DOHH2 (cell line): ENCODE measurements around the gene FRMPD1.

ENCODE experiments used
- H3F3A ChIP-seq: fragments of 200-600 bp; sonication (generic), shearing (Covaris generic); 2 replicates; pipeline ENCODE4 v1.6.0; 2016; ENCODE audit warnings: antibody characterized with exemption, mild to moderate bottlenecking; ENCODE audit not compliant: control insufficient read depth, insufficient read depth
- H3K27ac ChIP-seq: fragments of 200-600 bp; sonication (generic); 2 replicates; pipeline ENCODE4 v1.5.1; 2014; ENCODE audit warnings: low read depth, mild to moderate bottlenecking, low read length, moderate library complexity
- H3K27me3 ChIP-seq: fragments of 200-600 bp; sonication (generic); 2 replicates; pipeline ENCODE4 v1.6.1; 2014; ENCODE audit warnings: mild to moderate bottlenecking, low read length, mixed read lengths; ENCODE audit not compliant: control insufficient read depth
- H3K36me3 ChIP-seq: fragments of 200-600 bp; sonication (generic); 2 replicates; pipeline ENCODE4 v1.6.1; 2014; ENCODE audit warnings: mild to moderate bottlenecking, low read length, moderate library complexity, mixed read lengths; ENCODE audit not compliant: control insufficient read depth
- H3K4me1 ChIP-seq: fragments of 200-600 bp; sonication (generic); 2 replicates; pipeline ENCODE4 v1.6.1; 2014; ENCODE audit warnings: mild to moderate bottlenecking, low read length, mixed read lengths; ENCODE audit not compliant: control insufficient read depth
- H3K4me2 ChIP-seq: fragments of 200-600 bp; sonication (generic); 2 replicates; pipeline ENCODE4 v1.6.0; 2014; ENCODE audit warnings: mild to moderate bottlenecking, low read length, moderate library complexity
- H3K4me3 ChIP-seq: fragments of 200-600 bp; sonication (generic); 2 replicates; pipeline ENCODE4 v1.5.1; 2014; ENCODE audit warnings: mild to moderate bottlenecking, low read length, mixed read lengths
- H3K79me2 ChIP-seq: fragments of 200-600 bp; sonication (generic); 2 replicates; pipeline ENCODE4 v1.6.1; 2014; ENCODE audit warnings: mild to moderate bottlenecking, low read length, mixed read lengths; ENCODE audit not compliant: control insufficient read depth
- H3K9me2 ChIP-seq: fragments of 200-600 bp; sonication (generic); replicated peaks from 2 replicates; pipeline ENCODE4 v1.6.1; 2014; ENCODE audit warnings: mild to moderate bottlenecking, low read length, mixed read lengths; ENCODE audit not compliant: control insufficient read depth
- H3K9me3 ChIP-seq: fragments of 200-600 bp; sonication (generic); 2 replicates; pipeline ENCODE4 v1.6.1; 2014; ENCODE audit warnings: antibody characterized with exemption, low read length, mixed read lengths; ENCODE audit not compliant: control insufficient read depth, insufficient read depth
- H4K20me1 ChIP-seq: fragments of 200-600 bp; sonication (generic); 2 replicates; pipeline ENCODE4 v1.6.0; 2014; ENCODE audit warnings: low read depth, mild to moderate bottlenecking, antibody characterized with exemption, low read length, moderate library complexity; ENCODE audit not compliant: control insufficient read depth, insufficient read depth
- EZH2phosphoT487 ChIP-seq: fragments of 200-600 bp; sonication (generic); IDR thresholded peaks from 2 replicates; pipeline ENCODE4 v1.6.1; 2017; ENCODE audit warnings: borderline replicate concordance, mild to moderate bottlenecking, antibody characterized with exemption, low read length, moderate library complexity, mixed read lengths
- TF ChIP-seq, protein P1 (sequence below): fragments of 200-600 bp; sonication (generic); IDR thresholded peaks from one replicate; pipeline ENCODE4 v1.5.1; 2014; ENCODE audit warnings: antibody characterized with exemption, mild to moderate bottlenecking, low read depth, low read length; ENCODE audit not compliant: poor library complexity, severe bottlenecking

The FRMPD1 gene

DNA sequence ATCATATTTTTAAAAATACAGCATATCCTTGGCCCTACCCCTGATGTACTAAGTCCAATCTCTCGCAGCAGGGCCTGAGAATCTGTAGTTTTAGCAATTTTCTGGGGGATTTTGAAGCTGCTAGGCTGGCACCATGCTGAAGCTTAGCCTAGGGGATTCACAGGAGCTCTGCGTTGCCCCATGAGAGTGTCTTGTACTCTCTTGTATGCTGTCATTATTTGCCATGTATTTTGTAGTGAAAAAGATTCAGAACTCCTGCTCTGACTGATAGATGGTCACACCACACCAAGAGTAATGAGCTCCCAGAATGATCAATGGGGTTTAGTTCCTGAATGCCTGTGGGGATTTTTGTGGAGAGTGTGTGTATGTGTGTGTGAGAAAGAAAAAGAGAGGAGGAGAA lies 82.2 kb downstream of the FRMPD1 start:
- no peaks in the 10 kb centered on the region for H4K20me1 ChIP-seq
- H3K36me3 ChIP-seq: no peaks in the 10 kb centered on the region
- H3K27ac ChIP-seq: no peak overlapping the region
- no peaks in the 10 kb centered on the region for H3K79me2 ChIP-seq
- no peaks in the 10 kb centered on the region for H3K4me1 ChIP-seq
- H3K9me3 ChIP-seq: no peaks in the 10 kb centered on the region
- H3K4me2 ChIP-seq: no peak overlapping the region
- no peaks in the 10 kb centered on the region for H3K9me2 ChIP-seq
- no peak overlapping the region for H3K4me3 ChIP-seq
- TF ChIP-seq EZH2phosphoT487: no peak
- TF ChIP-seq, protein P1, sequence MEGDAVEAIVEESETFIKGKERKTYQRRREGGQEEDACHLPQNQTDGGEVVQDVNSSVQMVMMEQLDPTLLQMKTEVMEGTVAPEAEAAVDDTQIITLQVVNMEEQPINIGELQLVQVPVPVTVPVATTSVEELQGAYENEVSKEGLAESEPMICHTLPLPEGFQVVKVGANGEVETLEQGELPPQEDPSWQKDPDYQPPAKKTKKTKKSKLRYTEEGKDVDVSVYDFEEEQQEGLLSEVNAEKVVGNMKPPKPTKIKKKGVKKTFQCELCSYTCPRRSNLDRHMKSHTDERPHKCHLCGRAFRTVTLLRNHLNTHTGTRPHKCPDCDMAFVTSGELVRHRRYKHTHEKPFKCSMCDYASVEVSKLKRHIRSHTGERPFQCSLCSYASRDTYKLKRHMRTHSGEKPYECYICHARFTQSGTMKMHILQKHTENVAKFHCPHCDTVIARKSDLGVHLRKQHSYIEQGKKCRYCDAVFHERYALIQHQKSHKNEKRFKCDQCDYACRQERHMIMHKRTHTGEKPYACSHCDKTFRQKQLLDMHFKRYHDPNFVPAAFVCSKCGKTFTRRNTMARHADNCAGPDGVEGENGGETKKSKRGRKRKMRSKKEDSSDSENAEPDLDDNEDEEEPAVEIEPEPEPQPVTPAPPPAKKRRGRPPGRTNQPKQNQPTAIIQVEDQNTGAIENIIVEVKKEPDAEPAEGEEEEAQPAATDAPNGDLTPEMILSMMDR: no peak
- no peaks in the 10 kb centered on the region for H3F3A ChIP-seq
- H3K27me3 ChIP-seq: peaks cover 26% of the 10 kb centered on the region

DNA sequence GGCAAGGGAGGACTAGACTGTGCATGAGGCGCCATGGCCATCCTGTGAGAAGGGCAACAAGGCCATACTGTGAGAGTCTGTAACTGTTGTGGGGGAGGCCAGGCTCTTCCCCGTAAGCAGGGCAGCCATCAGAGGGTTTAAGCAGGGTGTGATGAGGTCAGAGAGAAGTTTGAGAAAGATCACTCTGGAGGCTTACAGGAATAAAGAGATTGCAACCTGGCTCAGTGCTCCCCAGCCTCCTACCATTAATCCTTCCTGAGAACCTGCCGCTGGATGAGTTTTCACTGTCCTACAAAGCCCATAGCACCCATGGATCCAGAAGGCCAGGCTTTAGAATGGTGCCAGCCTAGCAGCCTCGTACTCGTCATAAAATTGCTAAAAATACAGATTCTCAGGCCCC lies 88.5 kb downstream of the FRMPD1 start:
- no peaks in the 10 kb centered on the region for H3K9me2 ChIP-seq
- H3K4me3 ChIP-seq: no peak overlapping the region
- H4K20me1 ChIP-seq: no peaks in the 10 kb centered on the region
- no peak overlapping the region for H3K4me2 ChIP-seq
- no peaks in the 10 kb centered on the region for H3K4me1 ChIP-seq
- H3K9me3 ChIP-seq: no peaks in the 10 kb centered on the region
- no peaks in the 10 kb centered on the region for H3F3A ChIP-seq
- H3K27ac ChIP-seq: no peak overlapping the region
- no peaks in the 10 kb centered on the region for H3K79me2 ChIP-seq
- peaks cover 9% of the 10 kb centered on the region; the same call in 1 of the 2 replicates for H3K27me3 ChIP-seq
- H3K36me3 ChIP-seq: no peaks in the 10 kb centered on the region
- TF ChIP-seq EZH2phosphoT487: no peak
- TF ChIP-seq, protein P1: no peak

DNA sequence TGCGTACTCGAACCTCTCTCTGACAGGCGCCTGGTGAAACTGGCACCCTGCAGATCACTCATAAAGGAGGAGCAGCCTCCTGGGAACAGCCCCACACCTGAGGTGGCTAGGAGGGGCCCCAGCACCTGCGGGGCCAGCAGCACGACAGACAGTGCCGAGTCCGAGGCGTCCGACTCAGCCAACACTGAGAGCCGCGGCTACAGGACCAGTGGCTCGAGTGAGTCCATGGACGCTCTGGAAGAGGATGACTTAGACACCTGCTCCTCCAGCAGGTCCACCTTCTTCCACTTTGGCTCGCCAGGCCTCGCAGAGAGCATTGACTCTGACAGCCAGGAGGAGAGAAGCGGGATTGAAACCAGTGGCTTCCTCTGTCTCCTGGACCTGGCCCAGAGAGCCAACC lies 89.4 kb downstream of the FRMPD1 start:
- Histone ChIP-seq H3K36me3 (no peaks in the 10 kb centered on the region), H3K9me2 (no peaks in the 10 kb centered on the region), H4K20me1 (no peaks in the 10 kb centered on the region), H3K4me2 (no peak overlapping the region), H3K4me1 (no peaks in the 10 kb centered on the region), H3K4me3 (no peak overlapping the region), H3K79me2 (no peaks in the 10 kb centered on the region), H3F3A (no peaks in the 10 kb centered on the region), H3K9me3 (no peaks in the 10 kb centered on the region), H3K27me3 (peaks cover 10% of the 10 kb centered on the region; the same call in 1 of the 2 replicates), H3K27ac (no peak overlapping the region)
- no peak for TF ChIP-seq EZH2phosphoT487
- TF ChIP-seq, protein P1: no peak
